Esophagus muscularis mucosa (tissue), 4 donors: ENCODE measurements around the gene KLHL29. TPM values are rescaled to one million over a fixed set of nuclear protein-coding genes. Genes with fewer than 3 reads are reported as not detected.

Source experiments
- DNase-seq: peaks from one replicate; pipeline ENCODE4 v3.0.0-alpha.2; 2017; ENCODE audit errors: extremely low spot score
- H3K27ac ChIP-seq, 4 donors: fragments of 200-600 bp; sonication (generic); replicated peaks in 1 of 4; 1 replicate in 3 of 4; 2 replicates in 1 of 4; pipeline ENCODE4 v1.5.1; 2016 to 2019; ENCODE audit warnings: mild to moderate bottlenecking in 1 of 4
- H3K27me3 ChIP-seq, 4 donors: fragments of 200-600 bp; sonication (generic); one replicate each; pipeline versions ENCODE4 v1.5.1 to v1.6.0; 2016 to 2019
- H3K36me3 ChIP-seq, 4 donors: fragments of 200-600 bp; sonication (generic); one replicate each; pipeline ENCODE4 v1.5.1; 2016 to 2019
- H3K4me1 ChIP-seq, 4 donors: fragments of 200-600 bp; sonication (generic); one replicate each; pipeline ENCODE4 v1.5.1; 2016 to 2019
- H3K4me3 ChIP-seq, 4 donors: fragments of 200-600 bp; sonication (generic); 1 replicate in 2 of 4; 2 replicates in 2 of 4; pipeline ENCODE4 v1.5.1; 2016 to 2019; ENCODE audit warnings: mild to moderate bottlenecking in 4 of 4, moderate library complexity in 1 of 4
- H3K9me3 ChIP-seq, 4 donors: fragments of 200-600 bp; sonication (generic); 1 replicate in 3 of 4; 2 replicates in 1 of 4; pipeline ENCODE4 v1.5.1; 2016 to 2019
- CTCF ChIP-seq, 3 experiments: fragments of 200-600 bp in 2 of 3; fragments of 450-650 bp in 1 of 3; sonication (generic) in 2 of 3; IDR thresholded peaks; one replicate each; pipeline ENCODE4 v1.5.1; 2017 to 2019; ENCODE audit warnings: antibody characterized with exemption in 3 of 3, mild to moderate bottlenecking in 2 of 3, moderate library complexity in 1 of 3
- EP300 ChIP-seq: sonication (generic); formaldehyde crosslinking; IDR thresholded peaks from one replicate; pipeline ENCODE4 v1.6.1; 2017; ENCODE audit warnings: antibody characterized with exemption
- POLR2A ChIP-seq: fragments of 450-650 bp; IDR thresholded peaks from one replicate; pipeline ENCODE4 v1.6.1; 2017; ENCODE audit warnings: antibody characterized with exemption, moderate library complexity, mild to moderate bottlenecking, low read depth
- POLR2AphosphoS5 ChIP-seq, 2 donors: sonication (generic); formaldehyde crosslinking; IDR thresholded peaks; one replicate each; pipeline ENCODE4 v1.6.1; 2017; ENCODE audit warnings: antibody characterized with exemption in 2 of 2
- WGBS: methylation state at CpG from one replicate; pipeline ENCODE4 v1.1.5; 2018; 5-methylcytosine and 5-hydroxymethylcytosine counted together
- intact Hi-C: fragments of 100-400 bp; cut with DNase I; formaldehyde crosslinking; loops from one replicate; pipeline ENCODE4 v1.15.1; 2023
- total RNA-seq, 4 donors: library from RNA; depleted of rRNA; stranded (reverse); fragments of >200 nt; gene quantifications; one replicate each; pipeline versions ENCODE4 v1.1.0 to v1.2.1, GENCODE V29; 2016

KLHL29 gene
- total RNA-seq, 4 donors from 2014 or later = 22.0 to 26.1 (median 23.4) TPM

GRCh38 chr2:23381084-23381483 is 3.9 kb upstream of the KLHL29 start:
- no peak for DNase-seq
- H3K4me3 ChIP-seq = no peak overlapping the region
- TF ChIP-seq POLR2A = no peak
- TF ChIP-seq EP300 = no peak
- peak in 1 of 2 donors; percentile 27 for TF ChIP-seq POLR2AphosphoS5 (IDR thresholded peaks at IDR 0.05)
- intact Hi-C loops = loop anchor here (10.0 kb wide), 1 partner anchor 84 kb away; no protein-coding TSS in a partner anchor
- H3K36me3 ChIP-seq = no peaks in the 10 kb centered on the region
- H3K27ac ChIP-seq = no peak overlapping the region
- H3K4me1 ChIP-seq = peaks cover 4 to 19% (median 15%) of the 10 kb centered on the region in 4 donors
- 60% methylated on average over 6 of the region's 6 CpGs for WGBS
- no peaks in the 10 kb centered on the region for H3K9me3 ChIP-seq
- peaks cover 0 to 2% (median 0%) of the 10 kb centered on the region in 4 donors for H3K27me3 ChIP-seq

GRCh38 chr2:23381485-23381884 is 3.5 kb upstream of the KLHL29 start:
- intact Hi-C loops = loop anchor here (10.0 kb wide), 1 partner anchor 83 kb away; no protein-coding TSS in a partner anchor
- no peak overlapping the region for H3K27ac ChIP-seq
- TF ChIP-seq CTCF (IDR thresholded peaks at IDR 0.05) (no peak), POLR2A (no peak), EP300 (no peak), POLR2AphosphoS5 (IDR thresholded peaks at IDR 0.05) (no peak)

GRCh38 chr2:23383100-23383499 is 1.9 kb upstream of the KLHL29 start:
- WGBS = 84% methylated on average over 4 of the region's 4 CpGs
- H3K27ac ChIP-seq = no peak overlapping the region
- no peak for DNase-seq
- H3K9me3 ChIP-seq = no peaks in the 10 kb centered on the region
- TF ChIP-seq POLR2AphosphoS5 (IDR thresholded peaks at IDR 0.05) (no peak), EP300 (no peak), POLR2A (no peak), CTCF (IDR thresholded peaks at IDR 0.05) (no peak)
- intact Hi-C loops = loop anchor here (10.0 kb wide), 1 partner anchor 82 kb away; no protein-coding TSS in a partner anchor
- H3K27me3 ChIP-seq = peaks cover 0 to 11% (median 0%) of the 10 kb centered on the region in 4 donors
- no peaks in the 10 kb centered on the region for H3K36me3 ChIP-seq
- no peak overlapping the region for H3K4me3 ChIP-seq
- H3K4me1 ChIP-seq = peaks cover 16 to 38% (median 33%) of the 10 kb centered on the region in 4 donors

More at GRCh38 chr2:23381485-23381884, 3.5 kb upstream of the KLHL29 start:
- Histone ChIP-seq H3K9me3 (no peaks in the 10 kb centered on the region), H3K4me3 (no peak overlapping the region), H3K4me1 (peaks cover 8 to 22% (median 18%) of the 10 kb centered on the region in 4 donors), H3K27me3 (peaks cover 0 to 6% (median 0%) of the 10 kb centered on the region in 4 donors), H3K36me3 (no peaks in the 10 kb centered on the region)
- WGBS = 67% methylated on average over 3 of the region's 3 CpGs
- DNase-seq = no peak

- no peak for DNase-seq
- H3K4me1 ChIP-seq = peaks cover 16 to 48% (median 42%) of the 10 kb centered on the region in 4 donors
- peak overlapping the region; percentile 94 to 97 (median 95) for H3K27ac ChIP-seq
- H3K9me3 ChIP-seq = no peaks in the 10 kb centered on the region
- peak overlapping the region; percentile 89 to 96 (median 92) for H3K4me3 ChIP-seq
- TF ChIP-seq POLR2A = no peak
- TF ChIP-seq POLR2AphosphoS5 (IDR thresholded peaks at IDR 0.05) = no peak
- TF ChIP-seq EP300 = no peak
- TF ChIP-seq CTCF (IDR thresholded peaks at IDR 0.05) = no peak
- intact Hi-C loops = loop anchor here (5.0 to 10.0 kb wide), 2 partner anchors 79 to 237 kb away; no protein-coding TSS in a partner anchor
- H3K36me3 ChIP-seq = no peaks in the 10 kb centered on the region
- WGBS = no CpG with 5 or more reads among the region's 52 CpGs
- peaks cover 0 to 11% (median 0%) of the 10 kb centered on the region in 4 donors for H3K27me3 ChIP-seq
Observed at GRCh38 chr2:23385351-23385747, 370 bp downstream of the KLHL29 start.

- intact Hi-C loops = loop anchor here (5.0 to 10.0 kb wide), 2 partner anchors 79 to 236 kb away; no protein-coding TSS in a partner anchor
- no peak for DNase-seq
- no peaks in the 10 kb centered on the region for H3K9me3 ChIP-seq
- H3K4me1 ChIP-seq = peaks cover 16 to 43% (median 42%) of the 10 kb centered on the region in 4 donors
- TF ChIP-seq EP300 (no peak), POLR2AphosphoS5 (IDR thresholded peaks at IDR 0.05) (no peak), POLR2A (no peak), CTCF (IDR thresholded peaks at IDR 0.05) (no peak)
- 8% methylated on average over 7 of the region's 63 CpGs for WGBS
- peaks cover 0 to 11% (median 0%) of the 10 kb centered on the region in 4 donors for H3K27me3 ChIP-seq
- peak overlapping the region; percentile 89 to 96 (median 92) for H3K4me3 ChIP-seq
- no peaks in the 10 kb centered on the region for H3K36me3 ChIP-seq
- peak overlapping the region; percentile 94 to 97 (median 95) for H3K27ac ChIP-seq
Observed at GRCh38 chr2:23385748-23386338, 864 bp downstream of the KLHL29 start.
